H7 (cell line): ENCODE results near the gene MAS1. TPM values are rescaled to one million over a fixed set of nuclear protein-coding genes. Genes with fewer than 3 reads are reported as not detected.
"Not testable (repeated sequence)": the region's sequence is repeated elsewhere in the genome, so short reads cannot be mapped to it uniquely, and the experiment has no call there.

Experiments
- DNase-seq: peaks from one replicate; pipeline ENCODE4 v3.0.0; 2012
- H3K27me3 ChIP-seq: 2 replicates; pipeline ENCODE4 v1.6.0; 2011; ENCODE audit warnings: mild to moderate bottlenecking, low read length; ENCODE audit not compliant: control insufficient read depth, insufficient read depth
- H3K36me3 ChIP-seq: replicated peaks from 2 replicates; pipeline ENCODE4 v1.5.1; 2011; ENCODE audit warnings: low read length; ENCODE audit not compliant: control insufficient read depth, insufficient read depth
- H3K4me3 ChIP-seq: 2 replicates; pipeline ENCODE4 v1.5.1; 2011; ENCODE audit warnings: low read depth, mild to moderate bottlenecking, control low read depth, low read length, moderate library complexity; ENCODE audit not compliant: insufficient read depth
- total RNA-seq: library from RNA; depleted of rRNA; stranded (reverse); fragments of >200 nt; shearing (Covaris generic); gene quantifications from 2 replicates; pipeline ENCODE4 v1.2.3, GENCODE V29; 2014

The MAS1 gene
- total RNA-seq, 1 experiment from 2014 or later = not detected

DNA sequence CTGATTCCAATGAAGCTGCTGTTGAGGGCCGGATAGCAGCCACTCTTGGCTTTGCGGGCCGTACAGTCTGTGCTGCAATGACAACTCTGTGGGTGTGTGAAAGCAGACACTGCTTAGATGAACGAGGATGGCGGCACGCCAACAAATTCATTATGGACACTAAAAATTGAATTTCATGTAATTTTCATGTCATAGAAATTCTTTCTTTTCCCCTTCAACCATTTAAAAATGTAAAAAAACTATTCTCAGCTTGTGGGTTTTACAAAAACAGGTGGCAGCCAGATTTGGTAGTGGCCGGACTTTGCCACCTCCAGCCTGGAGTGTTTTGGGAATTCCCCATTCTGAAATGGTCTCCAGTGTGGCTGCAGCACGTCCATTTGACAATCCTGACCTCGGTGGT lies 26.0 kb downstream of the MAS1 start:
- Histone ChIP-seq H3K36me3 (no peaks in the 10 kb centered on the region), H3K4me3 (no peak overlapping the region)
- DNase-seq = no peak

DNA sequence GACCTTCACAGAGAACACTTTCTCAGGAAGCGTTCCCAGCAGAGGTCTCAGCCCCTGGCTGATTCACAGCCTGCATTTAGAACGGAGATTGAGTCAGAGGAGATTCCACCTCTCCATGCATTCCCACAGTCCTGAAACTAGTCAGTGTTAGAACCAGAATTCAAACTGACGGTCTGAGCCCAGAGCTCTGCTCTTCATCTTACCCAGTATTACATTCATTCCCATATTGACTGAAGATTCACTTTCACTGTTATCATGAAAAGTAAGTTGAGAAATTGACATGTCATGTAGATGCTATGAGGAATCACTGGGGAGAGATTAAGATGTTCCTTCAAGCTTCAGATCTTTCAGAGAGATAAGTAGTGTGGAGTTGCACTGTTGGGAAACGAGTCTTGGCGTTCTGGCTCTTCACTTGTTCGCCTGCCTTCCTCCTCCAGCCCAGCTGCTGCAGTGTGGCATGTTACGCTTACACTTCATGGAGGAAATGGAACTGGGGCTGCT lies 28.3 kb downstream of the MAS1 start:
- DNase-seq = no peak
- Histone ChIP-seq H3K27me3 (no peaks in the 10 kb centered on the region), H3K4me3 (no peak overlapping the region), H3K36me3 (no peaks in the 10 kb centered on the region)

More for the DNA sequence above, 26.0 kb downstream of the MAS1 start:
- no peaks in the 10 kb centered on the region for H3K27me3 ChIP-seq

DNA sequence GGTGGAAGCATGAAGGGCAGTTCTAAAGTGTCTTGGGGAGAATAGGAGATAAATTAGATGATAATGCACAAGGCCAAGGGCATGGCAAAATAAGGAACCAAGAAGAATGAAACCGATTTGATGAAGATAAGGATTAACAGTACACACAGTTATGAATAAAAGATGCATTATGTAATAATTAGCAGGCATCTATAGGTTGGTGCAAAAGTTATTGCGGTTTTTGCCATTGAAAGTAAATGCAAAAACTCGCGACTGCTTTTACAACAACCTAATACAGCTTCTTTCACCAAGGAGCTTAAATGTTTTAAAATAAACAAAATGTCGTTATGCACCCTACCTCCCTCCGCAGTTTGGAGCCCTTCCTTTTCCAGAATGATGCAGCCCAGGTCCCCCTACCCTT lies 29.0 kb downstream of the MAS1 start:
- Histone ChIP-seq H3K4me3 (no peak overlapping the region), H3K27me3 (no peaks in the 10 kb centered on the region)
- no peak for DNase-seq

DNA sequence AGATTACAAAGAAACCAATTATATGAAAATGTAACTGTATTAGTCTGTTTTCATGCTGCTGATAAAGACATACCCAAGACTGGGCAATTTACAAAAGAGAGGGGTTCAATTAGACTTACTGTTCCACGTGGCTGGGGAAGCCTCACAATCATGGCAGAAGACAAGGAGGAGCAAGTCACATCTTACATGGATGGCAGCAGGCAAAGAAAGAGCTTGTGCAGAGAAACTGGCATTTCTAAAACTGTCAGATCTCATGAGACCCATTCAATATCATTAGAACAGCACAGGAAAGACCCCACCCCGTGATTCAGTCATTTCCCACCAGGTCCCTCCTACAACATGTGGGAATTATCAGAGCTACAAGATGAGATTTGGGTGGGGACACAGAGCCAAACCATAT lies 33.4 kb downstream of the MAS1 start:
- not testable (repeated sequence) for H3K27me3 ChIP-seq, H3K36me3 ChIP-seq, H3K4me3 ChIP-seq, DNase-seq

More for the DNA sequence above, 29.0 kb downstream of the MAS1 start:
- H3K36me3 ChIP-seq = no peaks in the 10 kb centered on the region

DNA sequence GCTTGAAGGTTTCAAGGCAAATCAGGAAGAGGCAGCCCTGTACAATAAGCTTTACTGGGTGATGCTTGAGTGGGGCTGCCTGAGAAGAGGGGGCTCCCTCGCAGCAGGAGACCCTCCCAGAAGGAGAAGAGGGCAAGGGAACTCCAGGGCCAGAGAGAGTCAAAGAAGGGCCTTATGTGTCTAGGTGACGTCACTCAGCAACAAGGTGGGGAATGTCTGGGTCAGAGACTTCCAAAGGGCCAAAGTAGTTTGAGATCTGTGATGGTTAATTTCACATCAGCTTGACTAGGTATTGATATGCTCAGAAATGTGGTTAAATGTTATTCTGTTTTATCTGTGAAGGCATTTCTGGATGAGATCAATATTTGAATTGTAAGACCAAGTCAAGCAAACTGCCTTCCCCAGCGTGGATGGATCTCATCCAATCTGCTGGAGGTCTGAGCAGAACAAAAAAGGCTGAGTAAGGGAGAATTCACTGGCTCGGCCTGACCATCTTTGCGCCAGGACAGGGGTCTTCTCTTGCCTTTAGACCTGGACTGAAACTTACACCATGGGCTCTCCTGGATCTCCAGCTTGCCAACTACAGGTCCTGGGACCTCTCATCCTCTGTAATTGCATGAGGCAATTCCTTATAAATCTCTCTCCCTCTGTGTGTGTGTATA lies 35.9 kb downstream of the MAS1 start:
- Histone ChIP-seq H3K36me3 (no peaks in the 10 kb centered on the region), H3K4me3 (no peak overlapping the region)

DNA sequence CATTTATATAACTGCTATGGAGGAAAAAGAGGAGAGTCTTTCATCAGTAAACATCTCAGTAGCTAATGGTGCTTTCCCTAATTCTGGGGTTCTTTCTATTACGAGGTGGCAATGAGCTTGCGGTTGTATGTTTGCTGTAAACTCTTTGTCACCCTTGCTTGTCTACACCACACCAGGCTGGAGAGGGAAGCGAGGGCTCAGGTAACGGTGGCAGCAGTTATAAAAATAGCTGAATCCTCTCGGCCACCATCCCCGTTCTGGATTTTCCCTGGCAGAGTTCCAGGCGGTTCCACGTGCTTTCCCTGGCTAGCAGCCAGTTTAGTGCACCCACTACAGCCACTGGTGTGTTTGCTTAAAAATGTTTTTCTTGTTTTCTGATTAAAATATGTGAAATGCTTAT lies 39.0 kb downstream of the MAS1 start:
- Histone ChIP-seq H3K27me3 (no peaks in the 10 kb centered on the region), H3K4me3 (no peak overlapping the region)
- no peak for DNase-seq

More for the DNA sequence above, 35.9 kb downstream of the MAS1 start:
- no peaks in the 10 kb centered on the region for H3K27me3 ChIP-seq
- DNase-seq = no peak

DNA sequence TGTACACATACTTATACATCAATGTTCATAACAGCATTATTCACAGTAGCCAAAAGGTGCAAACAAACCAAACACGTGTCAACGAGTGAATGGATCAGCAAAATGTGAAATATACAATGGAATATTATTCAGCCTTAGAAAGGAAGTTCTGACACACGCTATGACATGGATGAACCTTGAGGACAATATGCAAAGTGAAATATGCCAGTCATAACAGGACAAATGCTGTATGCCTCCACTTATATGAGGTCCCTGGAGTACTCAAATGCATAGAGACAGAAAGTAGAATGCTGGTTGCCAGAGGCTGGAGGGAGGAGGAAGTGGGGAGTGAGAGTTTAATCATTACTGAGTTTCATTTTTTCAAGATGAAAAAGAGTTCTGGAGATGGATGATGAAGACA lies 40.3 kb downstream of the MAS1 start:
- H3K27me3 ChIP-seq = no peaks in the 10 kb centered on the region
- no peaks in the 10 kb centered on the region for H3K36me3 ChIP-seq
- DNase-seq = no peak
- no peak overlapping the region for H3K4me3 ChIP-seq

More for the DNA sequence above, 39.0 kb downstream of the MAS1 start:
- no peaks in the 10 kb centered on the region for H3K36me3 ChIP-seq

DNA sequence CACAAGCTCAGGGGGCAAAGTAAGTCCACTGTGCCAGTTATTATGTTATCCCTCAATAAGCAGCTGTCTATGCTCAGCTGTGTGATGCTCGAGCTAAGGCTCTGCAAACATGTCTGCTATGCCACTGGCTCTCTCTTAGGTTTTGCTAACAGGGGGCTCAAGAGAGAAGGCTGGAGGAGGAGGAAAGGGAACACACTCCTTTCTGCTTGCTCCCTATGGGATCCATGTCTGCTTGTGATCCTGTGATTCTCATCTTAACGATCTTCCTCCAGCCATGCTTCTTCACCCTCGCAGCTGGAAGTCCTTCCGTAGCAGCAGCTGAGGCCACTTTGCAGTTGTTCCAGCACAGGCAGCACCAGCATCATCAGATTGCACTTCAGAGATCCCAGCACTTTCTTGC lies 41.1 kb downstream of the MAS1 start:
- Histone ChIP-seq H3K36me3 (no peaks in the 10 kb centered on the region), H3K4me3 (no peak overlapping the region), H3K27me3 (no peaks in the 10 kb centered on the region)
- no peak for DNase-seq

DNA sequence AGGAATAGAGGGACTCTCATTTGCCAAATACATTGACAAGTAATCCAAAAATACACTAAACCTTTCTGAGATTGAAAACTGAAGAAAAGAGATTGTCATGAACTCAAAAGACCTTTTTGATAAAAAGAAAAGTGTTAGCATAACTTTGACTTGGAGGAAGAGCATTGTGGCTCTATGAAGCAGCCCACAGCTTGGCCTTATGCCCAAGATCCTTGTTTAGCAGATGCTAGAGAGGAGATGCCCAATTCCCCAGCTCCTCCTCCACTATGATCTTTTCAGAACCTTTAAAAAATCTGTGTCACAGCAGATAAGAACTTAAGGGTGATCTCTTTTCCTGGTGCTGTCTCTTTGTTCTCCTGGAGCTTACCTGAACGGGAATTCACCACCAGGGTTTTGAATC lies 42.3 kb downstream of the MAS1 start:
- H3K36me3 ChIP-seq = no peaks in the 10 kb centered on the region
- no peaks in the 10 kb centered on the region for H3K27me3 ChIP-seq
- no peak overlapping the region for H3K4me3 ChIP-seq
- no peak for DNase-seq

DNA sequence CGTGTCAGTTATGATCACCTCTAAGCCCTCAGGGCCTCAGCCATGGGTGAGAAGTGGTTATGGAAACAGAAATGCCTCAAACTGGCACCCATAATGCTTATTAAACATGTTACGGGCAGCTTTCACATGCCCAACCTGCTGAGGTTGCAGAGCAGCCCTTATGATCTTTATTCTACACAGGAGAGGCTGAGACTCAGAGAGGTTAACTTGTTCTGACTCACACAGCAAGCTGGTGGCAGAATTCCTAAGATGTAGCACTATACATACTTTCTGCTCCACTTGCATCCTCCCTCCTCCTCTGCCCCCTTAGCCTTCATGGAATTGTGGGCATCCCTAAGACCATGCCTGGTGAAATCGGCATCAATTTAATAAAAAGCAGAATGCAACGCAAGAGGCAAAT lies 43.4 kb downstream of the MAS1 start:
- no peak for DNase-seq

DNA sequence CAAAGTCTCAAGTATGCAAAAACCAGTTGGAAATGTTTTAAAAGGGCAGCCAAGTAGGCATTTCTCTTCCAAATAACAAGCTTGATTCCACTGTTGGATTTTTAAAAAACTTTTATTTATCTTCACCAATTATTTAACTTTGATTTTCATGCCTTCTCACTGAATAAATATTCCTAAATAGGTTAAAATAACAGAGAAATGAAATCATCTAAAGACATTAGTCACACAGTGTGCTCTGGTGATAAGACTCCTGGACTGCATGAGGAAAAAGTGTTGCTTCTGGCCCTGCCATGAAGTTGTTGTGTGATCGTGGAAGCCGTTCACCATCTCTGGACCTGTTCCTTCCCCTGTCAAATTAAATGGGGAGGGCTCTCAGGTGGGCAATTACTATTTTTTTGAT lies 44.3 kb downstream of the MAS1 start:
- Histone ChIP-seq H3K27me3 (no peaks in the 10 kb centered on the region), H3K4me3 (no peak overlapping the region), H3K36me3 (no peaks in the 10 kb centered on the region)
- no peak for DNase-seq

More for the DNA sequence above, 43.4 kb downstream of the MAS1 start:
- H3K4me3 ChIP-seq = no peak overlapping the region
- H3K27me3 ChIP-seq = no peaks in the 10 kb centered on the region
- H3K36me3 ChIP-seq = no peaks in the 10 kb centered on the region

DNA sequence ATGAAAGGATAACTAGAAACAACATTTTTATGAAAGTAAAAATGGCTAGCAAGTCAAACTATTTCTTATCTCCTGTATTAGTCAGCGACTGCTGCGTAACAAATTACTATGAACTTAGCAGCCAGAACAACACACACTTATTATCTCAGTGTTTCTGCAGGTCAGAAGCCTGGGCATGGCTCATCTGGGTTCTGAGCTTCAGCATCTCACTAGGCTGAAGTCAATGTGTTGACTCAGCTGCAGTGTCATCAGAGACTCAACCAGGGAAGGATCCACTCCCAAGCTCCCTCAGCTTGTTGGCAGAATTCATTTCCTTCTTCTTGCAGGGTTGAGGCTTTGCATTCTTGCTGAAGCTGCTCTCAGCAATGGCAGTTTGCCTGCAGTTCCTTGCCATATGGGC lies 44.8 kb downstream of the MAS1 start:
- H3K27me3 ChIP-seq = no peaks in the 10 kb centered on the region
- no peaks in the 10 kb centered on the region for H3K36me3 ChIP-seq
- DNase-seq = no peak
- no peak overlapping the region for H3K4me3 ChIP-seq

DNA sequence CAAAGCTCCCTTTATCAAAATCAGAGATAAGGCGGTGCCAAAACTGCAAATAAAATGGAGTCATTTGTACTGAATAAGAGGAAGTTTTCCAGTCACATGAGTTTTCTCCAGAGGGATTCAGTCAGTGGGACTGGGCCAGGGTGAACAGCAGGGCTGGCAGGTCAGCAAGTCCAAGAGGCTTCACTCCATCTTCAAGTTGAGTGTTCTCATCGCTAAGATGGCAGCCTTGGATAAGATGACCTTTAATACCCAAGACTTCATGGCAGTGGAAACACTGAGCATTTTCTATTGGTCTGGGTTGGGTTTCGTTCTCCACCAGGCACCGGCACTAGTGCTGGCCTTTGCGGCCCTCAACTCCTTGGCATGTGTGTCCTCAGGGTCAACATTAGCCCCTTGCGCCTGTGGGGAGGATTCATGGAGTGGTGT lies 48.8 kb downstream of the MAS1 start:
- no peaks in the 10 kb centered on the region for H3K36me3 ChIP-seq
- H3K4me3 ChIP-seq = no peak overlapping the region
- no peak for DNase-seq
- H3K27me3 ChIP-seq = no peaks in the 10 kb centered on the region
